GM21576 (cell line): Measurements from ENCODE around the gene RGL1.
A peak's percentile ranks its signal among the peaks of the same experiment; 100 is the strongest.
"Not testable (repeated sequence)": the region's sequence is repeated elsewhere in the genome, so short reads cannot be mapped to it uniquely, and the experiment has no call there.

Experiments used
- ATAC-seq: cut with Tn5 transposase; IDR thresholded peaks from one replicate; pipeline ENCODE4 v1.9.1; 2021; ENCODE audit warnings: mild to moderate bottlenecking, moderate library complexity; ENCODE audit not compliant: unreplicated experiment

The RGL1 gene

GRCh38 chr1:183804916-183805841 is at the start of gene RGL1:
TSS of gene RGL1 (plus strand) at chr1:183805120. CDS start at chr1:183805298, 178 bp downstream.
- ATAC-seq: peak; percentile 60

- ATAC-seq: no peak
These were observed 48.6 kb upstream of the RGL1 start for GRCh38 chr1:183756326-183756725.

DNA sequence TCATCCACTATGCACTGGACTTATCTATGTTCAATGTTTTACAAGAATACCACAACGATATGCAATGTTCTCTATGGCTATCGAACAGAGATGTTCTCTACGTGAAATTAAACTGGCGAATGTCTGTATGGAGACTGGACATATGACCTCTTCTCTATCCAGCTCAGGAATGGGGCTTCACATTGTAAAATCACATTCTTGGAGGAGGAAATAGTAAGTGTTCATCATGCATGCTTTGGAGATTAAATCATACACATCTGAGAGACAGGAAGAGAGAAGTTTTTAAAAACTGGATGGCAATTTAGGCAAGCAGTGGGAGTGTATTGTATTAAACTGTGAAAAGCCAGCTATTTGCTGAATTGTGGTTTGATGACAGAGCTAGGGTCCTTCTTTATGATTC is 47.9 kb upstream of the RGL1 start:
- ATAC-seq: no peak

DNA sequence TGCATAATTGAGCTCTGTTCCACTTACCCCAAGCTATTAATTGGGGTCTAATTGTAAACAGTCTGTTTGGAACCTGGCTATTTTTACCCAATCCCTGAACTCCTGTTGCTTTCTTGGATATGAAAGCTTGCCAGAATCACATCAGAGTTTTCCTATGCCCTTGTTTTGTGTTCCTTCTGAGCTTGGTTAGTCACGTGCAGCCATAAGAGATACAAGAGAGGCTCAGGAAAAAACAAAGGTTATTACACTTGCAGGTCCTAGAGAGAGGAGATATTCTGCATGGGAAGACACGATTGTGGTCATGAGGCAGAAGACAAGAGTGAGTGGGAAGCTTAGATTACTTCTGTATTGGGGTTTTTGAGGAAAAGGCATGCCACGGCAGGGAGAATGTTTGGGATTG is 46.0 kb upstream of the RGL1 start:
- ATAC-seq: no peak

- no peak for ATAC-seq
These were observed 44.3 kb upstream of the RGL1 start for GRCh38 chr1:183760661-183761060.

- ATAC-seq: no peak
These were observed 43.0 kb upstream of the RGL1 start for GRCh38 chr1:183761871-183762270.

- ATAC-seq: not testable (repeated sequence)
These were observed 42.1 kb upstream of the RGL1 start for GRCh38 chr1:183762856-183763255.

DNA sequence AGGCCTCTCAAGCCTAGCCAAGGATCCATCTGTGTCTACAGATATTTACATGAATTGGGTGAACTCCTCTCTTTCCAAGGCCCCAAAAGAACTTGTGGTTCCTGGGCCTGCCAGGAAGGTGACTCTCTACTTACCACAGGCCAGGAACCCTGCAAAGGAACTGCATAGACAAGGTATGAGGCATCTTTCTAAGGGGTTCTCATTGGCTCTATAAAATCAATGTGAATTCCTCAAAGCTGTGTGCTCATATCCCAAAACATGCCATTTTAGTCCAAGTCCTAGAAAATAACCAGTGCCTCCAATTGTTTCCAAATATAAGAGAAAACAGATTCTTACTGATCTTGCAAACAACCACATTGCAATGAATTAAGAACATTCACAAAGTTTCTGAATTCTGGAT is 39.9 kb upstream of the RGL1 start:
- no peak for ATAC-seq

DNA sequence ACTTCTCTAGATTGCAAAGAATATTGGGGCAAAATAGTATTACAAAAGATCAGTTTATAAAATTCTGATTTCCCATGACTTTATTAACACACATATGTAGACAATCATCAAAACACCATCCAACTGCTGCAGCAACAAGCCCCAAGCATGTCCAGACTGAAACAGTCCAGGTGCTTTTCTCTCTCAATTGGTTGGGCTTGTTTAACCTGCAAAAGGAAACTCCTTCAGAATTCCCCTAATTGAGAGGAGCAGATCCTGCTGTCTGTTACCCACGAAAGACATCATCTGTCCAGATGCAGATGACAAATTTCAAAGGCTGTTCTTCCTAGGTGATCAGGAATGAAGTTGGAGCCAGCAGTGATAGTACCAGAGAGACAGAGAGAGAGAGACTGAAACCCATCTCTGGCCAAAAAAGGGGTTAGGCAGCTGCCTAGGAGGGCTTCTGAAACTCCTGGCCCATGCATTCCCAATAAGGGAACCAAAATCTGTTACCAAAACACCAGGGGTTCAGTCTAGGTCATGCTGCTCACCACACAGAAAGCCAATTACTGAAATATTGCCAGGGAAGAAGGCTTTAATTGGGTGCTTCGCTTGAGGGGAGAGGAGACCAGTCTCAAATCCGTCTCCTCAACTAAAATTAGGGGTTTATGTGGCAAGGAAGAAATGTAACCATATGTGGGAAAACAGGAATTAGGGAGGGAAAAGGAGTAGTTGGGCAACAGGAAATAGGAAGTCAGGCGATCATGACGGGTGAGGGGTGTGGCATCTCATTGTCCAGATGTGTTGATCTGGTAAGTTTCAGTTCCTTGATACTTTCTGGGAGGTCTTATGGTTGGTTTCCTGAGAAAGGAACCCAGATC is 34.7 kb upstream of the RGL1 start:
- ATAC-seq: no peak

- no peak for ATAC-seq
These were observed 34.1 kb upstream of the RGL1 start for GRCh38 chr1:183770816-183771128.

DNA sequence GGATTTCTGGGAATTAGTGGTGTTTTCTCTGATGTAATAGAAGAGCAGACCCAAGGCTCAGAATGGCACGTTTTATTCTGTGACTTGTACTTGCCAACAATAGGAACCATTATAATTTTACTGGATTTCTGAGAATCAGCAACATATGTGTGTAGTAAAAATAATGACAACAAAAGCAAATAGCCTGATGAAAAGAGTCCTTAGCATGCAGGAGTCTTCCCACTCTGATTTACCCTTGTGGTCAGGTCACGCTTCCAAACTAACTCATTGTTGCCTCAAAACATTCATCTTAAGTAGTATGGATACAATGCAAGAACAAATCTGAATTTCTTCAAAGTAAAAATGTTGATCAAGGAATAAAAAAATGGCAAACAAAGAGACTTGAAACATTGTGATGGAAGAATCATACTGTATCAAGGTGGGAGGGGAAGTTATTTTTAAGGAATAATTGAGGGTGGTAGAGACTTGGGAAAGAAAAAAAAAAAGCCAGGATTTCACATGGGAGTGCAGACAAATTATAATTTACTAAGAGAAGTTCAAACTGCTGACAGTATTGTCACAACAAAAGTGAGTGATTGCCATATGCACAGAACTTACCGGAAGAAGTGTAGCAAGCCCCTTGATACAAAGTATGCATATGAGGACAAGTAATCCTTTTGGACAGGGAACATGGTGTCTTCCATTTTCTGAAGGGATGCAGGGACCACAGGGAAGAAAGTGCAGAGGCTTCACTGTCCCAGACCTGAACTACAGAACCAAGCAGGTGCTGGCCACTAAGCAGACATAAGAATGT is 31.2 kb upstream of the RGL1 start:
- ATAC-seq: no peak

GRCh38 chr1:183774938-183775337 is 30.0 kb upstream of the RGL1 start:
- no peak for ATAC-seq

DNA sequence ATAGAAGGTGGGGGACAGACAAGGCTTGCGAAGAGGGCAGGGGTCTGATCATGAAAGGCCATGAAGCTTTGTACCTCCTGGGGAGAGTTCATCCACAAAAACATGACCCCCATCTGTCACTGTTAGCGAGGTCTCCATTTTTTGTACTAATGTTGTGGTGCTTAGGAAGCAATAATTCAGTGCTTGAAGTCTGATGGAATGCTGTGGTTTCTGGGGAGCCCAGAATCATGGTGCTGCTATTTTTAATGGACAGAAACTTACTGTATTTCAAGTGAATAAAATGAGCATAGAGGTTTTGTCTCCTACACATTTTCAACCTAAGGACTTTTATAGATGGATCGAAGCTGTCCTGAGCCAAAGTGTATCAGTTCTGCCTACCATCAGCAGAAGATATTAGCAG is 28.2 kb upstream of the RGL1 start:
- no peak for ATAC-seq

DNA sequence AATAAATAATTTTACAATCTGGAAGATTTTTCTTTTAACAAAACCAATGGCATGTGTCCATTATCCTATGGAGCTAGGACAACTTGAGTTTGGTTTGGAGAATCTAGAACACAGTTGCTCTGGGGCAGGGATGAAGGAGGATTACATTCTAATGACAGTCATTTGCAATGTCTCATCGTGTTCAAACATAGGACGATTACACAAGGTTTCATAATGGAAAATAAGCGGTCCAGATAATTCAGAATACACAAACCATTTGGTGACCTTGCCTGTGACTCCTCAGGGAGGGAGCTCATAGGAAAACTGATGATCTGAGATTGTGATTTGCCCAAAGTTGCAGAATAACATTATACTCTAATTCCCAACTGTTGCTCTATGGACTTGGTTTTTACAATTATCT is 27.6 kb upstream of the RGL1 start:
- no peak for ATAC-seq

DNA sequence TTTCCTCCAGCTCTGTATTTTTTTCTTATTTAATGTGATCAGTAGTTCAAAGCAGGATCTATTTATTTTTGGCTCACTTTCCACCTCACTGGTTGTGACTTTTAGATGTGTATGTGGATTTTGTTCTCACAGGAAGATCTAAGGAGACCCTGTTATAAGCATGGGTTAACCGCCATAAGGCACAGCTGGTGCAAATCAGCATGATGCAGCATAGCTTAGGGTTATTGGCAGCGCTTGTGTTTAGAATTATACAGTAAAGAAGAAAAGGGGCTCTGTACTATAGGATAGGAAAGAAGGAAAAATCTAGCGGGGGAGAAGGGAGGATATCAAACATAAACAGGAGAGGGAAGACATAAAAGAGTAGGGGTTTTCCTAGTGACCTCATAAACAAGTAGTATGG is 26.9 kb upstream of the RGL1 start:
- no peak for ATAC-seq

DNA sequence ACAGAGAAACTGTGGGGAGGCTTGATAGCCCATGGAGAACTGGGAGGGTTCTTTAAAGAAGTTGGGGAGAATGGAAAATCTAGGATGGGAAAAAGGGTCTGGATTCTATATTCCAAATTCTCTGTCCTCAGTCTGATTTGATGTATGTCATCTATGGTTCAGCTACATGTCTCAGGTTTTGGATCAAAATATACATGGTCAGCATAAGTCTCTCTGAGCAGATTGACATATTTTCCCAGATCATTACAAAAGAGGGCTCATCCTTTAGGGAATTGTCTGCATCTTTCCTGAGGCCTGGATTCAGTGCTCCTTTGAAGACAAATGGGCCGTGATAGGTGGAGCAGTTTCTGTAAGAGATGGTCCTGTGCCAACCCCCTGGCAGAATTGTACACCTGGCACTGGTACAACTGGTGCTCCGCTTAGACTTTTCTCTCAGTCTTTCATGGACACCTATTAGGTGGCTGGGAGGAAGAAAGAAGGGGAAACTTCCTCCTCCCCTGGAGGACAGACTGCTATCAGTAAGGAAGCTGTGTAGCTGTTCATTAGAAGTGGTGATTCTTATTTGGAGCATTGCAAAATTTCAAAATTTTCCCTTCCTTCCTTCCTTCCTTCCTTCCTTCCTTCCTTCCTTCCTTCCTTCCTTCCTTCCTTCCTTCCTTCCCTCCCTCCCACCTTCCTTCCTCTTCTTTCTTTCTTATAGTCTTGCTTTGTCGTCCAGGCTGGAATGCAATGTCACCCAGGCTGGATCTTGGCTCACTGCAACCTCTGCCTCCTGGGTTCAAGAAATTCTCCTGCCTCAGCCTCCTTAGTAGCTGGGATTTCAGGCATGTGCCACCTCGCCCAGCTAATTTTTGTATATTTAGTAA is 26.1 kb upstream of the RGL1 start:
- no peak for ATAC-seq

- ATAC-seq: no peak
These were observed 24.8 kb upstream of the RGL1 start for GRCh38 chr1:183780159-183780558.

DNA sequence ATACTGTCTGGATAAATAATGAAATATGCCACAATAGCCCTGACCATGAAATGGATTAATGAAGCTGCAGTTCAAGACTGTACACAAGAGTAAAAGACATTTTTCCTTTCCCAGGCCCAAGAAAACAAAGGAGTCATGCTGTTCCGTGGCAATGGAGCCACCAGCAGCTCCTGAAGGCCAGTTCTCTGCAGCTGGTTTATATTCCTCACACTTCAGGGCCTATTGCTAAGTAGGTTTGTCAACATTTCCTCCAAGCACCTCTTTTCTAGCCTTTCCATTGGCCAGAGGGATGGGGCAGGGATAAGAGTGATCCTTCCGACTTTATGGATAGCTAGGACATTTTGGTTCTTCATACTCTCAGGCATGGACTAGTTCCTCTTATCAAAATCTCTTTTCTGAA is 24.2 kb upstream of the RGL1 start:
- no peak for ATAC-seq

DNA sequence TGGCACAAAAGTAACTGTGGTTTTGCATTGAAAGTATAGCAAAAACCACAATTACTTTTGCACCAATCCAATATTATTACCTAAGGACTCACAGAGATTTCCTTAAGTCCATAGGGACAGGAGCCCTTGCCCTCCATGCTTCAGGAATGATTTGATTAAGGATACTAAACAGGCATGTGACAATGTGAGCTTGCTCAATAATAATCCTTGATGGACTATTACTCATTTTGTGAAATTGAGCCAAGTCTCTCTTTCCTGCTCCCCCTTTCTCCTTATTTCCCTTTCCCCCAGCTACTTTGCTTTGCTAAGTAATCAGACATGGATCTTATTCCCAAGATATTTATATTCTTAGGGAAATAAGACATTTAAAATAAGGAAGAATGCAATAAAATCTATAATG is 21.6 kb upstream of the RGL1 start:
- no peak for ATAC-seq
